ENCODE measurements around the gene TTC1.

GRCh38 chr5:160075073-160075472, 66.1 kb downstream of the TTC1 start:
- TF ChIP-seq CTCF (IDR thresholded peaks at IDR 0.05): no peak
- TF ChIP-seq POLR2A (IDR thresholded peaks at IDR 0.05): no peak
